ENCODE data around the gene NFE2L2. TPM values are rescaled to one million over a fixed set of nuclear protein-coding genes. Genes with fewer than 3 reads are reported as not detected.

NFE2L2 gene
- total RNA-seq = 92.2 and 116 TPM in 2 replicates

GRCh38 chr2:177264693-177265587 is at the start of gene NFE2L2:
Gene NFE2L2 (minus strand): TSS chr2:177264727. CDS start chr2:177264576, 151 bp downstream.

GRCh38 chr2:177212106-177212890 is 52.2 kb downstream of the NFE2L2 start, which contains the start of gene HNRNPA3:
Gene HNRNPA3 (plus strand): TSS chr2:177212794. CDS start chr2:177212800, 6 bp downstream.

Other genes with a start within 250 kb of the NFE2L2 start
- gene HNRNPA3, start 51.9 kb downstream of the NFE2L2 start, total RNA-seq = 17.9 and 18.8 TPM in 2 replicates
- 38.3 and 57.5 TPM in 2 replicates for gene AGPS, start 128.0 kb upstream of the NFE2L2 start, total RNA-seq

All from smooth muscle cell of bladder (primary cell).